GM18519 (cell line): ENCODE results near the gene MIDN.
"Not testable (repeated sequence)": the region's sequence is repeated elsewhere in the genome, so short reads cannot be mapped to it uniquely, and the experiment has no call there.

ENCODE experiments used
- ATAC-seq: cut with Tn5 transposase; IDR thresholded peaks from one replicate; pipeline ENCODE4 v1.9.1; 2021; ENCODE audit warnings: mild to moderate bottlenecking, moderate library complexity; ENCODE audit not compliant: unreplicated experiment, low FRiP score

Gene MIDN

DNA sequence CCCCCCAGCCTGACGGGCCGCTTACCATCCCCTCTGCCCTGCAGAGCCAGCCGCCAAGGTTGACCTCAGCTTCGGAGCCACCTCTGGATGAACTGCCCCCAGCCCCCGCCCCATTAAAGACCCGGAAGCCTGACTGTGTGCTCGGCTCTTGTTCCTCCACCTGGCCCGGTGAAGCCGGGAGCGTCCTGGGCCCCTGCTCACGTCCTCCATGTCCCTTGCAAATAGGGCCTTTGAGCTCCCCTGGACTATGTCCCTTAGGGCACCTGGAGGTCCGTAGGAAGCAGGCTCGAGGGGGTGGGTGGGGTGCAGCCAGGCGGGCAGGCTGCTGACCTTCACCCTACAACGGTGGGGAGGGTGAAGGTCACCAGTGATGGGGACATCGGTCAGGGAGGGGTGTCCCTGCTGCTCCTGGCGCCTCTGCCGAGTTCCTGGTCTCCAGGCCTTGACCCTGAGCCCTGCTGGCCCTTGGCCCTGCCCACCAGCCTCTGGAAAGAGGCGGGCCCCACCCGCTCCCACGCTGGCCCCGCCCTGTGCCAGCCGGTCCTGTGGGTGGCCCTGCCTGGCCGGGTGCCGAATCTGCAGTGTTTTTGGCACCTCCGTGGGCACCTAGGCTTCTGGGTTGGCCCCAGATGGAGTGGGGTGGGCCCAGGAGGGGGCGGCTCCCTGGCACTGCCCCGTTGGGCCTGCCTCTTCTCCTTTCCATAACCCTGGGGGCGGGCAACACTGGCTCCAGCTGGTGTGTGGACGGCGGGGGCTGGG is 3.5 kb upstream of the MIDN start:
- ATAC-seq, result no peak

DNA sequence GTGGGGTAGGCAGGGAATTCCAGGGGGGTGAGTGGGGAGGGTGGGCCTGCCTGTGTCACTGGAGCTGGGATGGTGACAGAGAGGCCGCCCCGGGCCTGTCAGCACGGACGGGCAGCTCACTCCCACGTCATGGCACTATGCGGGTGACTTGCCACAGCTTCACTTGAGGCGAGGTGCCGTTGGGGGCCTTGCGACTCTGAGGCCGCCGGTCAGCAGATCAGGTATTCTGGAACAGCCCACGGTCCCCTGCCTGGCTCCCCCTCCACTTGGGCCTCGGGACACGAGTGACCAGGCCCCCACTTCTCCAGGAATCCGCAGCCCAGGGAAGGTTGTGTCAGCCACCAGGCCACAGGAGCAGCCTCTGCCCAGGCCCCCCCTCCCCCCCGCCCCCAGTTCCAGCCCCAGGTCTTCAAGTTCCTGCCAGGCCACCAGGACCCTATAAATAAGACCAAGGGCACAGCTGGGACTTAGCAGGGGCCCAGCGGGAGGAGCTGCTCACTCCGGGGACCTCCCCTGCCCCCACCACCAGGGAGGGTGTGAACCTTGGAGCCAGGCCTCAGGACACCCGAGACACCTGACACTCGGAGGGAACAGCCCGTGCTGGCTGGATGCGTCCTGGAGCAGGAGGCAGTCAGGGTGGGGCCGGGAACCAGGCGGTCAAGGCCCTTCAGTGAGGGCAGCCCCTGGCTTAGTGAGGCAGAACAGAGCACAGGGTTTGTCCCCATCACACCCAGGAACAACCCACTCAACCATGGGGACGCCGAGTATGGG is 2.7 kb upstream of the MIDN start:
- ATAC-seq, result no peak

DNA sequence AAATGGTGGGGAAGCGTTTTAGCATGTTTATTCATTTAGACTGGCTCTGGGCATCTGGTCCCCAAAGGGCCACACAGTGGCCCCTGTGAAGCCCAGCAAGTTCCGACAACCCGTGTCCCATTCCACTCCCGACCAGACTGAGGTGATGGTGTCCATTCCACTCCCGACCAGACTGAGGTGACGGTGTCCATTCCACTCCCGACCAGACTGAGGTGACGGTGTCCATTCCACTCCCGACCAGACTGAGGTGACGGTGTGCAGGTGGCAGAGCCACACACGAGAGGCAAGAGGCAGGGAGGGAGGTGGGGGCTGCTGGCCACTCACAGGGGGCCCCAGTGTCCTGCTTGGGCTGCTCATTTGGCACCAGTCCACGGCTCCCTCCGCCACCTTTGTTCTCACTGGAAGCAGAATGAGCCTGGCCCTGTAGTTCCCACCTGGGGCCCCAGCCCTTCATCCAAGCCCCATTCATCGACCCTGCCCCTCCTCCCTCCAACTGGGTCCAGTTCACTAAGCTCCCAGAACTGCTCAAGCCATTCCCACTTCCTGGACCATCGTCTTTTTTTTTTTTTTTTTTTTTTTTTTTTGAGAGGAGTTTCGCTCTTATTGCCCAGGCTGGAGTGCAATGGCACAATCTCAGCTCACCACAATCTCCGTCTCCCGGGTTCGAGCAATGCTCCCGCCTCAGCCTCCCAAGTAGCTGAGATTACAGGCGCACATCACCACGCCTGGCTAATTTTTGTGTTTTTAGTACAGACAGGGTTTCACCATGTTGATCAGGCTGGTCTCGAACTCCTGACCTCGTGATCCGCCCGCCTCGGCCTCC is 1.9 kb upstream of the MIDN start:
- not testable (repeated sequence) for ATAC-seq

DNA sequence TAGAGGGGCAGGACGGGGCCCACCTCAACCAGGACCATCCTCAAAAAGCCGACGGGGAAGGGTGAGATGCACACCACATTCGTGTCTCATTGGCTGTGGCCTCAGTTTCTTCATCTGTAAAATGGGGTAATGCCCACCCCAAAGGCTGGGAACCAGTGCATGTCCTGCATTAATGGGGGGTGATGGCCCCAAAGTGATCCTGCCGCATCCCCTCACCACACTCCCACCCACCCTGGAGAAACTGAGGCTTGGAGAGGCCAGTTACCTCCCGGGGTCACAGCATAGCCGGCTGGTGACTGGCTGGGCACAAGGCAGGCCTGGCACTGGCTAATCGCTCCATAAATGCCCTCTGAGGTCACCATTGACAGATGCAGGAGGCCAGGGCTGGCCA is 640 bp upstream of the MIDN start:
- no peak for ATAC-seq

DNA sequence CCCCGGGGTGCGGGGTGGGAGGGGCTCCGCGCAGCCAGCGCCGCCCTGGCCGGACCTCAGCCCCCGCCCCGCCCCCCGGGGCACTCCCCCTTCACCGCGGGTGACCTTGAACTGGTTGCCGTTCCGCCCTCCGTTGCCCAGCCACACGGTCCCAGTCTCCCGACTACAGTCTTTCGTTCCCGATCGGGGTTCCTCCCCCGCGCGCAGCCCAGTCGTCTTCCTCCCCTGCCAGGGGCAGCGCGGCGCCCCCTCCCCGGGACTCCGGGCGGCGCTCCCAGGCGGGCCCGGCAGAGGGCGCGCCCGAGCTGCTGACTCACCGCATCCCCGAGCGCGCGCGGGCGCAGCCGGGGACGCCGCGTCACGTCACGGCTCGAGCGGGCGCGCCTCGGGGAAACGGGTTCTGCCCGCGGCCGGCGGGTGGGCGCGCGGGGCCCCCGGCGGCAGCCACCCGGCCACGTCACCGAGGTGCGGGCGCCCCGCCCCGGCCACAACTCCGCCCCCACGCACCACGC is 459 bp downstream of the MIDN start:
- ATAC-seq, result no peak

- no peak for ATAC-seq
Measured at GRCh38 chr19:1249298-1249989, 1.1 kb downstream of the MIDN start.

- no peak for ATAC-seq
Measured at GRCh38 chr19:1249990-1250436, 1.6 kb downstream of the MIDN start.

DNA sequence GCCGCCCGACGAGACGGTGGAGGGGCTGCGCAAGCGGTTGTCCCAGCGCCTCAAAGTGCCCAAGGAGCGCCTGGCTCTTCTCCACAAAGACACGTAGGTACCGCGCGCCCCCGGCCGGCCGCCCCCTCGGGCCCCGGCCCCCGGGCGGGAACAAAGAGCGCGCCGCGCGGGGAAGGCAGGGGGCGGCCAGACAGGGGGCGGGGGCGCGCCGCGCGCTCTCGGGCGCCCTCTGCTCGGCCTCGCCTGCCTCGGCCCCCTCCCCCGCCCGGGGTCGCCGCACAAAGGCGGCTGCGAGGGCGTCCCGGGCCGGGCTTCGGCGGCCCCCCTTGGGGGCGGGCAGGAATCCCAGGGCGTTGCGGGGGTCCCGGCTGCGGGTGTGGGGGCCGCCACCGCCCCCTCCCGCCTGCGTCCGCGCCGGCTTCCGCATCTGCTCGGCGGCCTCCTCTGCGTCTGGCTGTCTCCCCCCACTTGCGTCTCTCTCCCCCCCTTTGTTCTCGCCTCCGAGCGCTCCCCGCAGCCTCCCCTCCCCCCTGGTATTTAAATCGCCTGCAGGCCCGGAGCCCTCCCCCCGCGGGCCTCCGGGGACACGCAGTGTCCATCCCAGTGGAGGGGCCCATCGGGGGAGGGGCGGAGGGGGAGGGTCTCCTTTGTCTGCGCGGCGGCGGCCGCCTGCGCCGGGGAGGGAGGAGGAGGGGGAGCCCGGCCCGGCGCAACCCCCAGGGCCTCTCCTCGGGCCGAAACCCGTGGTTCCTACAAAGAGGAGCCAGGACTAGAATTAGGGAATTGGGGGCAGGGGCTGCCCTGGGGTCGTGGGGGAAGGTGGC is 2.3 kb downstream of the MIDN start:
- no peak for ATAC-seq

GRCh38 chr19:1251330-1252220 is 3.2 kb downstream of the MIDN start:
- no peak for ATAC-seq

DNA sequence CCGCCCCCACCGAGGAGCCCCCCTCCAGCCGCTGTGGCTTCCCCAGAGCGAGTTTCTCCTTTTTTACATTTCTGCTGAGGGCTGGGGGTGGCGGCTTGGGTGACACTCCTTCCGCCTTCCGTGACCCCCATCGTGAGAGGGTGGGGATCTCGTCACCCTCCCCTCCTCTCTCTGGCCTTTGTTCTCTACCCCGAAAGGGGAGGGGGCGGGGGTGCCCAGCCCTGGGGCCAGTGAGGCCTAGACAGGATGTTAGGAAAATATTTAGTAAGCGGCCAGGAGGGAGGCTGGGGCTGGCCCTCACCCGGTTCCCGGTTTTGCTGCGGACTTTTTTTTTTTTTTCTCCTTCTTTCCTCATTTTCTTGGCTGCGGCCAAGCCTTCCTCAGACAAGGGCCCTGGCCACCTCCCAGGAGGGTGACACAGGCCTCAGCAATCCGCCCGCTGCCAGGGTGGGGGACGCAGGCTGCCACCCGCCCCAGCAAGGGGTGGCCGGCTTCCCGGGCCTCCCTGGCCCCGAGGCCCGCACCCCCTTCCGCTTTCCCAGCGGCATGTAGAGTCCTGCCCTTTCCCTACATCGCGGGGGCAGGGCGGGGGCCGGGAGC is 3.9 kb downstream of the MIDN start:
- no peak for ATAC-seq

GRCh38 chr19:1252821-1253513 is 4.6 kb downstream of the MIDN start:
- ATAC-seq, result no peak

DNA sequence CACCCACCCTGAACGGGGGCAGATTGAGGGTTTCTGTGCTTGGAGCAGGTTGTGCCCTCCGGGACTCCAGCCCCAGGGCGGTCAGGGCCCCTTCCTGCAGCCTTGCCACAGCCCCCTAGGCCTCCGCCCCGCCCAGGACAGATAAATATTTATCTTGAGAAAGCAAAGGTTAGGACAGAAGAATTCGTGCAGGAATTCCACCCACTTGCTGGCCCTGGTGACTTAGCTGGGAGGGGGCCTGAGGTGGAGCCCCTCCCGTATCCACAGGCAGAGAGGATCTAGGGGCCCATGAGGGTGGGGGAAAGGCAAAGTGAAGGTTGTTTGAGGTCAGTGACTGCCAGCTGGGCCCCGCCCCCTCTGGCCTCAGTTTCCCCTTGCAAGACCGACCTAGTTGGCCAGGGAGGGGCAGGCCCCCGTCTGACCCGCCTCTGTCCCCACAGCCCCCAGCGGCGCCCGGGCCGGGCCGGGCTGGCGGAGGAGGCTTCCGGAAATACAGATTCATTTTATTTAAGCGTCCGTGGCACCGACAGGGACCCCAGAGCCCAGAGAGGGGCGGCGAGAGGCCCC is 5.2 kb downstream of the MIDN start:
- no peak for ATAC-seq

GRCh38 chr19:1254081-1254527 is 5.7 kb downstream of the MIDN start:
- no peak for ATAC-seq

DNA sequence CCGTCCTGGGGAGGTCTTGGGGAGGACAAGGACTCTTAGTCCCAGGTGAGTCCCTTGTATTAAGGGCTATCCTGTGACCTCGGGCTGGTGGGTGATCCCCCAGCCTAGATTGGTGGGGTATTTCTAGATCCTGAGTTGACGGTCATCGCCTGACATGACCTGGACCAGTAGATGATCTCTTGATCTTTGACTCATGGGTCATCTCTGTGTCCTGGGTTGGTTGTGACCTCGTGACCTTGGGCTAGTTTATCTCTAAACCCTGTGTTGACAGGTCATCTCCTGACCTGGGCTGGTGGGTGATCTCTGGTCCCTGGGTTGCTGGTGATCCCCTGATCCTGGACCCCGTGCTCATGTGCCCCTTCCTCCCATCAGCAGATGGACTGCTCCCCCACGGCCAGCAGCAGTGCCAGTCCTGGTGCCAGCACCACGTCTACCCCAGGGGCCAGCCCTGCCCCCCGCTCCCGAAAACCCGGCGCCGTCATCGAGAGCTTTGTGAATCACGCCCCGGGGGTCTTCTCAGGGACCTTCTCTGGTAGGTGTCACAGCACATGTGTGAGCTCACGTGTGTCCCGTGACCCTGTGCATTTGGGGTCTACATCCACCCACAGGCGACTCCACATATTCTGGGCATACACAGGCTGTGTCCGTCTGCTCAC is 6.3 kb downstream of the MIDN start:
- no peak for ATAC-seq

GRCh38 chr19:1255186-1256161 is 7.1 kb downstream of the MIDN start:
- no peak for ATAC-seq
